ENCODE results near the gene SMTN. TPM values are rescaled to one million over a fixed set of nuclear protein-coding genes. Genes with fewer than 3 reads are reported as not detected.
"Not testable (repeated sequence)": the region's sequence is repeated elsewhere in the genome, so short reads cannot be mapped to it uniquely, and the experiment has no call there.

Gene SMTN
- 327 TPM for total RNA-seq

DNA sequence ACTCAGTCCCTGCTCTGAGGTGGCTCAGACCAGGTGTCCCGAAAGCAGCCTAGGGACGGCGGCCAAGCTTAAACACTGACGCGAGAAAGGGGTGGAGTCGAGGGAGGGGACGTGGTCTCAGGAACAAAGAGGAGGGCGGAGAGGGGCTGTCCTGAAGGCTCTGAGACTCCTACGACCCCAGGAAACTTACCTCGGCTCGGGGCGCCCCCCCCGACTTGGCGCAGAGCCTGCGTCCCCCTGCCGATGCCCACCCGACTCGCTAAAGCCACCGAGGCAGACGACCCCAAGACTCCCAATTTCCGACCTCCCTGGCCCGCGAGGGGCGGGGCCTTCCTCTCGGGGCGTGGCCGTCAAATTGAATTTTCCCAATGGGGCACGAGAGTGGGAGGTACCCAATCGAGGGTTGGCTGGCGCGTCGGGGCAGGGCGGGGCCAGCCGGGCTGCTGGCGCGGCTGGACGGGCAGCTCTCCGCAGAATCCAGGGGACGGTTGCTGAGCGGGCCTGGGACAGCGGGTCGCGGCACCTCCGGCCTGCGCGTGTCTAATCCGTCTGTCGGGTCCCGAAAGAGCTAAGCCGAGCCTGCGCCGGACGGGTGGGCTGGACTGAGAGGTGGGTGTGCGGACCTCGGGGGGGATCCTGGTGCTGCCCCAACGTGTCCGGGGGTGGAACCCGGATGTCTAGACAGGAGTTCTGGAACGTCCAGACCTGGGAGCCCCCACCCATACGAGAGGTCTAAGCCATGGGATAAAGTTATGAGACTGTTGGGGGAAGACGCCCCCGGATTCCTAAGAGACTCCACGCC lies at the start of gene SMTN:
SMTN (plus strand) TSS at position 471 of the 802 bp plus-strand sequence. CDS start 1,941 bp downstream, outside the sequence.
- DNase-seq (ENCODE audit: low spot score): peak; percentile 95

DNA sequence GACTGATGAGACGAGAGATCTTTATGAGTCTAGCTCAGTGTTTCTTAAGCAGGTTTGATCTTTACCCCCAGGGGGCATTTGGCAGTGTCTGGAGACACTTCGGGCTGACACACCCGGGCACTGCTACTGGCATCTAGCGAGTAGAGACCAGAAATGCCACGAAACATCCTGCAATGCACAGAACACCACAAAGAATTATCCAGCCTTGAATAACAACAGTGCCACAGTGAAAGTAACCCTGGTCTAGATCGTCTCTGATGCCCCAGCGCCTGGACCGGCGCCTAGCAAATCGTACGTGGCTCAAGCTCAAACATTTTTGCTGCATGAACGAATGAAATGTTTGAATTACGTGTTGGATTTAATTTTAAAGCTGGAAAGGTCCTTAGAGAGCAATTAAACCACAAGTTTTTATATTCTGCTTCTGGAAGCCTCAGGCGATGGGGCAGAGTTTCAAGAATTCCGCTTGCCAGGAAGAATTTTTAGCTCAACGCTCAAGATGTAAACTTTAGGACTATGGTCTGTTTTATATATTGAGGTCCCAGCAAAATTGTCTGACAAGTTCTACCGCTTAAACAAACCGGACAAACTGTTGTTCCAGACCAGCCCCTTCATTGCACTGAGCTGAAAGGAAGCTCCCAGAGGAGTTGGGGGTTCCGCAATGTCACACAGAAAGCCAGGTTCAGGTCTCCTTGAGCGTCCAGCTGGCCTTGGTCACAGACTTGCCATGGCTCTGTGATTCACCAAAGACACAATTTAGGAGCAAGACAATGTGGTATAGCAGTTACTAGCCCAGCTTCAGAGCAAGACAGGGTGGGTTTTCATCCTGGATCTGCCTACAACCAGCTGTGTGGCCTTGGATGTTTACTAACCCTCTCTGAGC lies 44.2 kb upstream of the SMTN start:
- no peak for DNase-seq (ENCODE audit: low spot score)

DNA sequence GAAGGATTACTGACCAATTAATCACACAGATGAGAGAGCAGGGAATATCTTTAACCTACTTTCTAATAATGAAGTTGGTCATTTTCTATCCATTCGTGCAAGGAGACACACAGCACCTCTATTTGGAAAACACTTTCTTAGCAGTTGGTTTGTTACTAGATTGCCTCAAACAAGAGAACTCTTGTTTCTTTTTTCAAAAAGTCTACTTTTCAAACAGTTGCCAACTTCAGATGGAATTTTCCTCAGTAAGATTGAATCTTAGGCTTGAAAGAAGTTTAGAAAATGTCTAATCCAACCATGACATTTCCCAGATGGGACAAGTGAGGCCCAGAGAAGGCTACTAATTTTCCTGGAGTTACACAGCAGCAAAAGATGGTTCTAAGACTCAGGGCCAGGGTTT lies 42.4 kb upstream of the SMTN start:
- DNase-seq (ENCODE audit: low spot score): no peak

DNA sequence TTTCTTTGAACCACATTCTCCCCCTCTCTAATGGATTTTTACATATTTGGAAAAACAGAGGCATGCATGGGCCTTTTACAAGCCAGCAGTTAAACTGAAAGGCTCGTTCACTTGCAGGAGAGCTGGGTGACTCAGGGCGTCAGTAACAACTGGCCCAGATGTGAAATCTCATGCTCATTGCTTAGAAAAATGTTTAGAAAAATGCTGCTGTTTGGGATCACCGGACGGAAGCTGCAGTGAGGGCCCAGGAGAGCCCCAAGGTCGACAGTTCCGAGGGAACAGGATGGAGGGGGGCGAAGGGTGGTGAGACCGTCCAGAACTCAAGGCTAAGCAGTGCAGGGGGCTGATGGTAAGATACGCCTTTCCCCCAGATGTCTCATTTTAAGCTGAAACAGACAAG lies 41.7 kb upstream of the SMTN start:
- no peak for DNase-seq (ENCODE audit: low spot score)

DNA sequence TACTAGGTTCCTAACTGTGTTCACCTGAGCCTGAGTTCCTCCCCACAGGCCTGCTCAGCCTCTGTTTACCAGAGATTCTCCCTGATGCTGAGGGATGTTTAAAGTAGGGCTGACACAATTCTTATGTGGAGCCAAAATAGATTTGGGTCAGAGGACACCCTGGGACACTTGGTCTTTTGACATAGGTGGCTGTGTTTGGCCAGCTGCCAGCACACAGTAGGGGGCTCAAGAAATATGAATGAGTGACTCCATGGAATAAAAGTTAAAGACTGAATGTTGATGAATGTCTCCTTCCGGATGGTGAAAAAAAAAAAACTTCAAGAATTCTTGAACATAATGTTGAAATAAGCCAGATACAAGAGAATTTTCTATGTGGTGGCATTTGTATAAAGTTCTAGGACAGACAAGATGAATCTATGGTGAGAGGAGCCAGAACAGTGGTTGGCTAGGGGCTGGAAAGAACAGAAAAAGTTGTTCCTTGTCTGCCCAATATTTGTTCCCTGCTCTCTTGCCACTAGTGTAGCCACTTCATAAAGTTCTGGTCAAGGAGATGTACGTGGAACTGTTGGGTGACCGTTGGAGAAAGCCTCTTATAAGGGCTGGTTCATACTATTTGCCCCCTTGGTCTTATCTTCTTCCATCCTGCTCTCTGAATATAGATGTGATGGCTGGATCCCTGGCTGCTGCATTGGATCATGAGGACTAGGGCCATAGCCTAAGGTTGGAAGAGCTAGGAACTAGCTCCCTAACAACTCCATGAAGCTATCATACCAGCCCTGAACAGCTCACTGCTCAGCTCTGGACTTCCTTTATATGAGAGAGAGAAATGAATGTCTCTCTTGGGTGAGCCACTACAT lies 40.3 kb upstream of the SMTN start:
- DNase-seq (ENCODE audit: low spot score): no peak

DNA sequence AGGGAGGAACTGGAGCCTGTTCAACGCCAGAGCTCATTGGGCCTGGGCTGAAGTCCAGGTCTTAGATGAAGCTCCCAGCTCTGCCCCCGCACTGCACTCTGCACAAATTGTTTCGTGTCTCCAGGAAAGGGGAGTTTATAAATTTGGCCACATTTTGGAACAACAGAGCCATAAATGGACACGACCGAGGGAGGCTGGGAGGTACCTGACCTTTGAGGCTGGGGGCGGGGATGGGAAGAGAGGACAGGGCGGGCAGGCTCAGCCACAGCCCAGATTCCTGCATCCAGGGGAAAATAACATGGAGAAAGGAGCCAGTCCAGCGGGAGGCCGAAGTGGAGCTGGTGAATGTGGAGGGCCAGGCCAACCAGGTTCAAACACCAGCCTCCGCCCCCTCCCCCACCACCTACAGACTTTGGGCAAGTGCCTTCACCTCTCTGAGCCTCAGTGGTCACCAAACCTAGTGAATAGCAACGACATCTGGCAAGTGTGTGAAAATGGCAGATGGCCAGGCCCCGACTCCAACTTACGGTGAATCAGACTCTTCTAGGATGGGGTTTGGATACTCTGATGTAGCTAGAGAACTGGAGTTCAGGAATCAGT lies 36.8 kb upstream of the SMTN start:
- DNase-seq (ENCODE audit: low spot score): peak; percentile 70

DNA sequence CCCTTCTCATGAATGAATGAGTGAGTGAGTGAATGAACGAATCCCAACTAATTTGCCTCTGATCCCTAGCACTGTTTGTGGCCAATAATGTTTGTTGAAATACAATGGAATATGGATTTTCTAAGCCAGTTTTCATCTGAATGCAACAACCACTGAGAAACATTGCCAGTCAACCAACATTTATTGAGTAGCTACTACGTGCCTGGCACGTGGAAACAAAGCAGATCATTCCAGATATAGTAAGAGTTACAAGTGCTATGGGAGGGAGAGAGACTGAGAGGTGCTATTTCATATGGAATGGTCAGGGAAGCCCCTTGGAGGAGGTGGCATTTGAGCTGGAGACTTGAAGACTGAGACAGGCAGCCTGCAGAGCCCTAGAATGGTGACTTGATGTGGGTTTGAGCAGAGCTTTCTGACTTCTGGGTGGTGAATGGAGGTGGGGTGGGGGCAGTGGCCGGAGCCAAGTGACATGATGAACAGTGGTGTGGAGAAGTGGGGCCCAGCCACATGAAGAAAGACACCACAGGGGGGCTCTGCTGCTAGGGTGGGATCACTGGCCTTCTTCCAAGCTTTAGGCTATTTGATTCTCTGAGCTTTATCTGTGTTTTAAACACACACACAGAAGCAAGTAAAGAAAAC lies 35.1 kb upstream of the SMTN start:
- DNase-seq (ENCODE audit: low spot score): no peak

DNA sequence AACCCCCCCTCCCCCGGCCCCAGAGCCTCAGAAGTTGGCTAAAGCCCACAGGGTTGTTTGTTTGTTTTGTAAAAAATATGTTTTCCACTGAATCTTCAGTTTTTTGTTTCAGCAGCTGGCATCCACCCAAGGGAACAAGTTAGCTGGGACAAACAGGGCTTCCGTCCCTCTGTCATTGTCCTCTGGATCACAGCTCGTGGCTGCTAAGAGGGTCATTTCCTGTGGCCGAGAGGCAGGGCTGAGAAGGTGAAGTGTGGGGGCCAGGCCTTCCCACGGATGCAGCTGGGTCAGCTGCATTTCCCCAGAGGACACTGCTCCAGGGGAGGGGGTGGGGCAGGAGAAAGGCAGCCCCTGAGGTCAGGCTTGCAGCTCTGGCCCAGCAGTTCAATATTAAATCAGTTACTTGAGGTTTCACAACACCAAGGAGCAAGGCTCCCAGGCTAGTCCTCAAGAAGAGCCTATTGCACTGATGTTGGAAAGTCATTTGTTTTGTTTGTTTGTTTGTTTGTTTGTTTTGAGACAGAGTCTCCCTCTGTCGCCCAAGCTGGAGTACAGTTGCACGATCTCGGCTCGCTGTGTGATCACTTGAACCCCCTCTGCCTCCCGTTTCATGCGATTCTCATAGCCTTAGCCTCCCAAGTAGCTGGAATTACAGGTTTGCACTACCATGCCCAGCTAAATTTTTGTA lies 34.4 kb upstream of the SMTN start:
- DNase-seq (ENCODE audit: low spot score): peak; percentile 53

DNA sequence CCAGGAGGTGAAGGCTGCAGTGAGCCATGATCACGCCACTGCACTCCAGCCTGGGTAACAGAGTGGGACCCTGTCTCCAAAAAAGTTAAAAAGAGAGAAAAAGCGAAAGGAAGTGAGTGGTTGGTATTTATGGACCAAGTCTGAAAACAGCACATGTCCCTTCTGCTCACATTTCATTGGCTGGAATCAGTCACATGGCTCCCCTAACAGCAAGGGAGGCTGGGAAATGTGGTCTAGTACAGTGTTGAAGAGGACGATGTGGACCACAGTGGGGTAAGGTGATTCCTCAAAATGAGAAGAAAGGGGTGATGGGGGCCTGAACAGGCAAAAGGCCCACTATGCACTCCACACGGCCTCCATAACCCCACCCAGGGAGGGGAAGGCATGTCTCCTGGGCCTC lies 32.5 kb upstream of the SMTN start:
- DNase-seq (ENCODE audit: low spot score): no peak

DNA sequence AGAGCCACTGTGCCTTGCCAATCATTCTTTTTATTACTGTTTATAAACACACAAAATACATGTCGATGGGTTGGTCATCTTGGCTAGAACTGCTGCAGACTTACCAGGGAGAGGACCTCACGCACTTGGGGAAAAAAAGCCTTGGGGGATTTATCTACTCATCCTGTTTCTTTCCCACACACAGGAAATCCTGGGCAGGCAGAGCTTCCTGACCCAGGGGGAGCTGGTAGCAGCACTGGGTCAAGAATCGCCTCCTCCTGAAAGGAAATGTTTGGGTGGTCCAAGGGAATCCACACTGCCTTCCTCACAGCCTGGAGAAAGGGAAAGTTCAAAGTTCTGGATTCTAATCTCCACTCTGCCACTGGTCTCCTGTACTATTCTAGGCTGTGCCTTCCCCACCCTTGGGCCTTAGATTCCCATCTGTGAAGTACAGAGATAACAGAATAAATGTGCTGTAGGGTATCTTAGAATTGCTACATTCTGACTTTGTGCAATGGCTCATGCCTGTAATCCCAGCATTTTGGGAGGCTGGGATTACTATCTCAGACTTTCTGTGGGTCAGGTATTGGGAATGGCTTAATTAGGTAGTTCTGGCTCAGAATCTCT lies 31.2 kb upstream of the SMTN start:
- no peak for DNase-seq (ENCODE audit: low spot score)

DNA sequence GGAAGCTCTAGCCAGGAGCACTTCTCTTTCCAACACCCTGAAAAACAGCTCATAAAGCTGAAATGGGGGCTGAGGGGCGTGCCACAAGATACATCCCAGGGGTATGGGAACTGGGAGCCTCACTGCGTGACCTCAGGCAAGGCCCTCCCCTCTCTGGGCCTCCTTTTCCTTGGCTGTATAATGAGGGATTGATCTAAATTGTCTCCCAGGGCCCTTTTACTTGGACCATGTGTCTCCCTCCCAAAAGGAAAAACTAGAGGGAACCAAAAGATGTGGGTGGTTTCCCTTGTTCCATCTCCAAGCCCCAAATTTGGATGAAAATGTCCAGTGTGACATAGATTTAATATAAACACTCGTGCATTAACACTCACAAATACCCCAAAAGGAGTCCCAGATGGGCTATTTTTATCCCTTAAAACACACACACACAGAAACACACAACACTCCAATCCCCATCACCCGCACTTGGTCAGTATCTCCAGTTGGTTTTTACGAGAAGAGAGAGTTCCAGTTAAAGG lies 25.9 kb upstream of the SMTN start:
- no peak for DNase-seq (ENCODE audit: low spot score)

DNA sequence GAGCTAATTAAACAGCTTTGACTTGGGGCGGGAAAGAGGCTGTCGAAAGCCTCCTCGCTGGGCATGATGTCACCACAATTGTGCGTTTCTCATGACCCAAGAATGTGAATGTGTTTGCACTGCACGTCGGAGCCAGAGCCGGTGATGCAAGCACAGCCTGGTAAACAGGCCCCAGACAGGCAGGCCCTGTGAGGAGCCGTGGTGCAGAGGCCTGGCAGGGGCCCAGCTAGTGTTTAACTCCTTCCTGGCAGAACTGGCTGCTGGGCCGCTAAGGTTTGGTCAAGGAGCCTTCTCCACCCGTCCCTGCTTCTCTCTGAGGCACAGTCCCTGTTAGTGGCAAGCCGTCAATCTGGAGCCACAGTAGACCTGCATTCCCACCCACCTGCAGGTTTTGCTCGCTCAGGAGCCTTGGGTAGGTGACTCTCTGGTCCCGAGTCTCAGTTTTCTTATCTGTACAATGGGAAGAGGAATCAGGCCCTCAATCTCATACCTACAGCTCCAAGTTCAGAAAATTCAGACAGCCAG lies 25.4 kb upstream of the SMTN start:
- peak; percentile 94 for DNase-seq (ENCODE audit: low spot score)

DNA sequence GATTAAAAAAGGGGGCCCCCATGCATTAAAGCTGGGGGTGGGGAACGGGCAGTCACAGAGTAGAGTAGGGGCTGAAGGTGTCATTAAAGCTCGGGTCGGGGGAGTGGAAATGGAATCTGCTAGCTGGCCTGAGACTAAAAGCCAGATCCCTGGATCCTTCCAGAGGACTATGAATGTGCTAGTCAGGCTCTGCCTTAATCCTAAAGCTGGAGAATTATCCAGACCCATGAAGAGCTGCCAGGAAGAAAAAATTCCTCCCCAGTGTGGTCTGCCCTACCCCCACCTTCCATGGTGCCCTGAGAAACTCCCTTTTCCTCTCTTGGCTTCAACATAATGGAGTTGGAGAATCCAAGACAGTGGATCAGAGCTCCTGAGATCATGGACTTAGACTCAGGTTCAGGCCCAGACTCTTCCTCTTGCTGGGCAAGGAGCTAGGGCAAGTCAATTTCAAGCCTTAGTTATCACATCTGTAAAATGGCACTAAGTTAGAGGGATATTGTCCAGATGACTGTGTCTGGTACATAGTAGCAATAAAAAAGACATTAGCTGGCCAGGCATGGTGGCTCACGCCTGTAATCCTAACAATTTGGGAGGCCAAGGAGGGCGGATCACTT lies 24.0 kb upstream of the SMTN start:
- no peak for DNase-seq (ENCODE audit: low spot score)

DNA sequence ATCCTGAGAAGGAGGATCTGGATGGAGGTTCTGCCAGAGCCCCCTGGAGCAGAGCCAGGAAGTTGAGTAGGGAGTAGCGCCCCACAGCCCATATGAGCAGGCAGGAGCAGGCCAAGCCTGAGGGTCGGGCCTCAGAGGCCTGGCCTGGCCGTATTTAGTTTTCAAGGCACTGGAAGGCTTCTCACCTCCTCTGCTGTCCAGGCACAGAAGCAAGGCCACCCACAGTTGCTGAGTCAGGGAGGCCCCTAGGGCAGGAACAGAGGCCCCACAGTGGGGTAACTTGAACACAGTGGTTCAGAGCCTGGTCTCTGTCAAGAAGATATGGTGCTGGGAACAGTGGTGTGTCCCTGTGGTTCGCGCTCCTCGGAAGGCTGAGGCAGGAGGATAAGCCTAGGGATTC lies 21.5 kb upstream of the SMTN start:
- DNase-seq (ENCODE audit: low spot score): not testable (repeated sequence)

DNA sequence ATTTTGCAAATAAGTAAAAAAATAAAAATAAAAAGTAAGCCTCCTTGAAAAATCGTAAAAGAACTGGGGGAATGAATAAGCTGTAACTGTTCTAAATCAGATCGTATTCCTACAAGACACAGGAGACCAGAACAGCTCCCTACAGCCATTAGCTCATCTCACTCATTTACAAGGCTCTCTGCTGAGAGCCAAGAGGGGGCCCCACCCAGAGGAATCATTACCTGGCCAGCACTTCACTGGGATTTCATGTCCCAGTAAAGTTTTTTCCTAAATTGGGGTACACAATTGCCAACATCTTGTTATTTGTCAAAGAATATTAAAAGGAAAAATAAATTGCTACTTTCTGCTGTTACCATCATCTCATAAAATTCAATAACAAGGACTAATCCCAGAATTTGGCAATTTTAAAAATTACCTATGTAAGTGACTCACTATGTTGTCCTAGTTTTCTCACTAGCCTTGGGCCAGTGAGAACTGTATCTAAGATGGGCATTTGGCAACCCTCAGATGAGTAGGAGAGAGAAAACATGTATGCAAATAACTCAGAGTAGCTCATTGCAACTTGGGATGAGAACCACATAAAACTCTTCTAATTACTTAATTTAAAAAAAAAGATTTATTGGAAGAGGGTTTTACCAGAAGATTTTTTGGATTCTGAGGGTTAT lies 18.4 kb upstream of the SMTN start:
- DNase-seq (ENCODE audit: low spot score): no peak

DNA sequence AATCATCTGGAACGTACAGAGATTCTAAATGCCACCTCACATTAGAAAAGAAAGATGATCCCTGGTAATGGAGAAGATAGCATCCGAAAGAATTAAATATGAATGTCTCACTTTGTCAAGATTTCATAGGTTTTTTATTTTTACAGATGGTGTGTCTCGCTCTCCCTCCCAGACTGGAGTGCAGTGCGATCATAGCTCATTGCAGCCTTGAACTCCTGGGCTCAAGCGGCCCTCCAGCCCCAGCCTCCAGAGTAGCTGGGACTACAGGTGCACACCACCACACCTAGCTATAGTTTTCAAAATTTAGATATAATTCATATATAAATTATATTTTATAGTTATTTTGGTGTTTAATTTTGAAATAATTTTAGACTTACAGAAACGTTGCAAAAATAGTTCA lies 16.7 kb upstream of the SMTN start:
- DNase-seq (ENCODE audit: low spot score): no peak

DNA sequence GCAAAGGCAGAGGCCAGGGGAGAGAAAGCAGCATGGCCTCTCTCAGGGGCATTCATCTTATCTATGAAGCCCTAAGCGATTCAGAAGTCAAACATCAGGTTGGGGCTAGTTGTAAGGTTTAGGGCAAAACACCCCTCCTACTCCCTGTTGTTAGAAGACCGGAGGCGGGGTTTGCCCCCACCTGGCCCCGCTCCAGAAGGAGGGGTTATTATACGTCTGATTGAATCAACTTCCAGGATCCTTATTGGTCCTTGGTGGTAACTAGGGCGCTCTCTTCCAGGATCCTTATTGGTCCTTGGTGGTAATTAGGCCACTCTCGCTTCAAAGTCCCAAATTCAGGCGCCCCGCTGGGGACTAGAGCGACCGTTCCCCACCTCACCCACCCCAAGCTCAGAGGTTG lies 12.1 kb upstream of the SMTN start:
- no peak for DNase-seq (ENCODE audit: low spot score)

DNA sequence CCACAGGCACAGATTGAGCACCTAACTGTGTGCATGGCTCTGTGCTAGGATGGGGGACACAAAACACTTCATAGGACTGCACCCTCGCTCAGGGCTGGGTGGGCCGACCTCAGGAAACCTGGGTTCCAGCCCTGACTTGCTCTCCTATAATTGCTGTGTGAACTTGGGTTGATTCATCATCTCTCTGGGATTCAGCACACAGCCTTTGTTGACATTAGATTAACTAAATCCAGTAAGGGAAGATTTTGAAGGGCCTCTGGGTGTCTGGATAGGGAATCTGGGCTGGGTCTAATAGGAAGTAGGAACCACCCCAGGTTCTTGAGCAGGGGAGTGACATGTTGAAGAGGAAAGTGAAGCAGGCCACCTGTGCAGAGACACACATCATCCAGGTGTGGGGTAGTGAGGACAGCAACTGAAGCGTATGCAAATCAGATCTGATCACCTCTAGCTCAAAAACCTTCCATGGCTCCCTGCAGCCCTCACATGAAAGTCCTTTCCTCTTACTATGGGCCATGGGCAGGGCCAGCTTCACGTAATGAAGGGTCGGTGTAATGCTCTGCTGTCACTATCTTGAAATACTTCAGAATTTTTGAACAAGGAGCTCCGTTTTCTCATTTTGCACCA lies 11.3 kb upstream of the SMTN start:
- DNase-seq (ENCODE audit: low spot score): not testable (repeated sequence)

All from ureter (tissue), 1 donor.